Measurements from ENCODE around the gene PDE4B. TPM values are rescaled to one million over a fixed set of nuclear protein-coding genes. Genes with fewer than 3 reads are reported as not detected.

PDE4B gene
- total and polyA plus RNA-seq, 10 of the 15 experiments (the other 5 are each of a cell fraction or from before 2014, with no cell fraction given): 3.0 to 13.2 (median 5.7) TPM

GRCh38 chr1:66350001-66350547, 557.4 kb downstream of the PDE4B start (continued):
- TF ChIP-seq ZBTB40 (IDR thresholded peaks at IDR 0.05; ENCODE audit: borderline replicate concordance) (no peak; the same call in 1 of the 2 replicates), SIN3A (IDR thresholded peaks at IDR 0.05; ENCODE audit: low read depth, low read length) (no peak), ETV6 (conservative IDR thresholded peaks at IDR 0.05 in 1 of 2, IDR thresholded peaks at IDR 0.05 in 1 of 2; ENCODE audit: borderline replicate concordance in 1 of 2, low read depth in 1 of 2) (no peak), PAX5 (IDR thresholded peaks at IDR 0.05; ENCODE audit: borderline replicate concordance, low read depth, low read length) (peak; percentile 74; the same call in 1 of the 2 replicates), EGR1 (IDR thresholded peaks at IDR 0.05; ENCODE audit: borderline replicate concordance in 1 of 2, low read depth in 2 of 2, low read length in 2 of 2) (no peak), EZH2 (IDR thresholded peaks at IDR 0.05; ENCODE audit: borderline replicate concordance, control insufficient read depth, low read depth, low read length) (no peak), TCF7 (IDR thresholded peaks at IDR 0.05; ENCODE audit: borderline replicate concordance) (no peak), TBL1XR1 (IDR thresholded peaks at IDR 0.05; ENCODE audit: low read depth, low read length) (peak; percentile 75; the same call in 1 of the 2 replicates), TAF1 (IDR thresholded peaks at IDR 0.05; ENCODE audit: borderline replicate concordance, low read depth, low read length) (no peak), PML (IDR thresholded peaks at IDR 0.05; ENCODE audit: low read length) (no peak), MXI1 (IDR thresholded peaks at IDR 0.05; ENCODE audit: low read depth, low read length) (no peak), SPI1 (IDR thresholded peaks at IDR 0.05; ENCODE audit: borderline replicate concordance, insufficient read depth, low read depth, low read length) (peak; percentile 73; the same call in 1 of the 2 replicates), ZNF687 (IDR thresholded peaks at IDR 0.05) (peak; percentile 59; the same call in 1 of the 2 replicates), YY1 (IDR thresholded peaks at IDR 0.05; ENCODE audit: low read depth, low read length) (no peak), DPF2 (IDR thresholded peaks at IDR 0.05) (peak; percentile 96), FOS (IDR thresholded peaks at IDR 0.05; ENCODE audit: borderline replicate concordance, extremely low read depth, insufficient read length) (no peak), FOXK2 (IDR thresholded peaks at IDR 0.05) (no peak), SMAD1 (IDR thresholded peaks at IDR 0.05; ENCODE audit: low read depth, partially characterized antibody) (peak; percentile 76), RFX5 (IDR thresholded peaks at IDR 0.05; ENCODE audit: low read depth, low read length) (no peak), ZBED1 (IDR thresholded peaks at IDR 0.05; ENCODE audit: borderline replicate concordance) (peak; percentile 50; the same call in 1 of the 2 replicates), JUNB (IDR thresholded peaks at IDR 0.05) (peak; percentile 84), BCL11A (IDR thresholded peaks at IDR 0.05; ENCODE audit: low read depth, low read length) (peak; percentile 95; the same call in 1 of the 2 replicates), MEF2B (IDR thresholded peaks at IDR 0.05; ENCODE audit: partially characterized antibody, poor library complexity, severe bottlenecking) (peak; percentile 80), SUZ12 (IDR thresholded peaks at IDR 0.05; ENCODE audit: unreplicated experiment) (no peak)

Data from GM12878 (cell line).